GM18907 (cell line): ENCODE data around the gene TRAPPC3L.

ENCODE experiments used
- ATAC-seq: cut with Tn5 transposase; IDR thresholded peaks from one replicate; pipeline ENCODE4 v1.9.1; 2021; ENCODE audit warnings: mild to moderate bottlenecking, moderate library complexity; ENCODE audit not compliant: unreplicated experiment

The TRAPPC3L gene

GRCh38 chr6:116545651-116546050 lies at the start of gene TRAPPC3L:
Gene TRAPPC3L, minus strand, starts transcription at chr6:116545684. Its CDS starts 170 bp downstream, at chr6:116545514.
- ATAC-seq, result no peak

DNA sequence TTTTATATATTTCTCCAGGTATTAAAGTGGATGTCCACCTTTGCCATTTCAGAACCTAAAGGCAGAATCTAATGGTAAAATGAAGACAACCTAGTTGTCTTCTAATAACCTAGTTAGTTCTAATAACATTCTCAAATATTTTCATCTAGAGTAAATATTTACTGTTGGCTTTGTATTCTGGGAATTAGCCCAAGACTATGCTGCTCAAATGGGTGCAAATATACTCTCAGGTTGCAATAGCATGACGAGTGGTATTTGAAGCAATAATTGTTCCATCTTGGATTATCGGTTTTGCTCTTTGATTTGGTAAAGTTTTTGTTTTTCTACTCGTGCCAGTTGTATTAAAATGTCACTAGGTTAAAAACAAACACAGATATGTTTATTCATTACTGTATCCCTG lies 49.8 kb upstream of the TRAPPC3L start:
- no peak for ATAC-seq

DNA sequence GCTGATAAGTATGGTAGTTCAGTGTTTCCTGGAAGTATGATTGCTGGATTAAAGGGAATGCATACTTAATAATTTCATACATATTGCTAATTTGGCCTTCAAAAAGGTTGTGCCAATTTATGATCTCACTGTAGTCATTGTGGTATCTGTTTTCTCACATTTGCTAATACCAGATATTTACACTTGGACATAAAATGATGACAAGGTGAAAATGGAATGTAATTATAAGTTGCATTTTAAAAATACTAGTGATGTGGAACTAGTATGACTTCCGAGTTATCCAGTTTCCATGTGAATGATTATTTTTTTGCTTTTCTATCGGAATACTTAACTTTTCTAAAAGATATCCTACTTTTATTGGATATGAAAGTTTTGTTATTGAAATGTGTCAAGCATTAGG lies 41.3 kb upstream of the TRAPPC3L start:
- no peak for ATAC-seq

DNA sequence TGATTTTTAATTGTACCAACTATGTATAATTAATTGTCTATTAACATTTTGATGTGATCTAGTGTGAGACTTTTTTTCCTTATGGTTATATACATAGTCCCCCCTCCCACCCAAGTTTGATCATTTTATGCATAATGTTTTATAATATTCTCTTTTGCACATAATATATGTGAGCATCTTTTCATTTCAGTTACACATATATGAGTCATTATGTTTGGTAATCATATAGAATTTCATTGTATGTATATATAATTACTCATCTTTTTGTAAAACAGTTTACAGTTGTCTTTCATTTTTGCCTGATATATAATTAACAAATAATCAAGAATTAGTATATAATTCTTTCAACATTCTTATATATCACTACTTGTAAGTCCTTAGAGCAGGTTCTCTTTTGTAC lies 40.8 kb upstream of the TRAPPC3L start:
- no peak for ATAC-seq

DNA sequence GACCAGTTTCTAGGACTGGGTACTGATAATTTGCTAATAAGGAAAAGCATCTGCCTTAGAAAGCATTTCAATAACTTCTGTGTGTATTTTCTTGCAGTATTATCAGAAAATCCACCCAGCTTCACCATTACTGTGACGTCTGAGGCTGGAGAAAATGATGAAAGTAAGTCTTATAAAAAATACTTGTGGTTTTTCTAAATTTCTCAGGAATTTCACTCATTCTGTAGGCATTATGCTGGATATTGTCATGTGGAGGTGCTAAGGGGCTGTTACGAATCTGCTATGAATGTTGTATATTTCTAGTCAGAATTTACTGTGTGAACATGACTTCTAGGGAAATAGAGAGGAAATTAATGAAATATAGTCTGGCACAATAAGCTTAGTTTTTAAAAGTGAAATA lies 34.7 kb upstream of the TRAPPC3L start:
- no peak for ATAC-seq

DNA sequence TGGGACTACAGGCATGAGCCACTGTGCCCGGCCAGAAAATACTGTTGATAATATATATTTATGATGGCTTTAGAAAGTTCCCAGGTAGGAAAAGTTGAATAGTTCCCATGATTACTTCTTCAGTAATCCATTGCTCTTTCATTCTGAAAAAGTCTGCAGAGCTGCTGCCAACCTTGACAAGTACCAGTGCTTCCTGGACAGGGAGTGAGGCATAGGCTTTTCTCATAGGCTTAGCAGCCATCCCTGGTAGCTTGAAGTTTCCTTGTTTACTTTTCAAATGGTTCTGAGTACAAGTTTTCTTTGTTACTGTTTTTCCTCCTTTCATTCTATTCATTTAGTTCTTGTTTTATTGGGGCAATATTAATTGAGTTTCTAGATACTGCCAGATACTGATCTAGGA lies 33.7 kb upstream of the TRAPPC3L start:
- ATAC-seq, result no peak

DNA sequence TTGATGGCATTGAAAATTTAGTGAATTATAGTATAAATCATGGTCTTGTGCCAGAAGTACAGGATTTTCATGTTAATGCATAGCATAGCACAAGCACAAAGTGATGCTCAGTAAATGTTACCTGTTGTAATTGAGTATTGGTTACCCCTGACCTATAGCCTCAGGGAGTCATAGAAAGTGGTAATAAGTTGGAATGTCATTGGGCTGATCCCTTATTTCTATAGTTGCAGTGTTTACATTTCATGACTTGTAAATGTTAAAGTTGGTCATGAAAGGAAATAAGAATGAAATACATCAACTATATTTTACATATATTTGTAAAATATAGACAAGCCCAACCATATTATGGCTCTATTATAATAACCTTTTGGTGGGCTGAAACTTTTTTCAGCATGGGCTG lies 32.9 kb upstream of the TRAPPC3L start:
- ATAC-seq, result no peak

DNA sequence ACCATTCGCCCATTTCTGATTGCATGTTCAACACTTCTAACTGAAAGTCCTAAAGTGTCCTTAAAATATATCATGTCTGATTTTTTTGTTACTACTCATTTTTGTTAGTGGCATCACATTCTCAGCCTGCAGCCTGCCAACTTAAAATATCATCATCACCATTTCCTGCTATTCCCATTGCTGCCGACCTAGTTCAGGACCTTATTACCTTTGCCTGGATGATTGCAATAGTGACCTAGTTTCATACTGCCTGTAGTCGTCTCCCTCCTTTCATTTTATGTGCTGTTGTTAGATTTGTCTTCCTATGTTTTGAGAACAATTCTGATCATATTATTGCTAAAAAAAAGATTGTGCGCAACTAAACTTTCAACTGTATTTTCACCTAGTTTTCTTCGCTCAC lies 32.0 kb upstream of the TRAPPC3L start:
- no peak for ATAC-seq

- no peak for ATAC-seq
Observed at GRCh38 chr6:116575227-116575626, 29.7 kb upstream of the TRAPPC3L start.

- ATAC-seq, result no peak
Observed at GRCh38 chr6:116572162-116572561, 26.7 kb upstream of the TRAPPC3L start.

- ATAC-seq, result no peak
Observed at GRCh38 chr6:116571683-116572000, 26.2 kb upstream of the TRAPPC3L start.

DNA sequence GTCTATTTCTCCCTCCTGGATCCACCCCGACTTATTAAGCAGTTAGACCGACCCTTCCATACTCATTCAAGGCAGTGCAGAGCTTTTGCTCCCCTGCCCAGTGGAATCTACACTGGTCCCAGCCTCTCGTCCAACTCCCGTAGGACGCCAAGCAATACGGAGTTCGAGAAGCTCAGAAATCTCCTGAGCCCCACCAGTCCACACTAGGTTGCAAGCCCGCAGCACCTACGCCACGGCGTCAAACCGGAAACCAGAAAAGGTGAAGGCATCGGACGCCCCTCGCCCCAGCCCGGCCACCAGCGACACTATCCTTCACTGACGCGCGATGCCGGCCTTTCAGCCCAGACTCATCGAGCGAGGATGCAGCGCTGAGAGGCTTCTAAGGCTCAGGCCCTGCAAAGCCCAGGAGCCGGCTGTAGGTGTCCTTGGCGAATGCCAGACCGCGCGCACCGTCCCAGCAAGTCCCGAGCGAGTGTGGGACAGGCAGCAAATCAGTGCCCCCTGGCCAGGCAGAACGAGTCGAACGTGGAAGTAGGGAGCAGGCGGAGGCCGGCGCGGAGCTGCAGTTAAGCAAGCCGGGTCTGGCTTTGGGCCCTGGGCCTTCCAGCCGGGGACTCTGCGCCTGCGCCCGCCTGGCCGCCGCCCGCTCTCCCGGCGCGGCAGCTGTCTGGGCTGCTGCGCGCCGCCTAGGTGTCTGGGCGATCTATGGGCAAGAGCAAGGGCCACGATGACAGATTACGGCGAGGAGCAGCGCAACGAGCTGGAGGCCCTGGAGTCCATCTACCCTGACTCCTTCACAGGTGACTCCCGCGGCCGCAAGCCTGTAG lies 25.6 kb upstream of the TRAPPC3L start, which contains the start of gene RWDD1:
TSS of gene RWDD1 (plus strand) at position 649 of the 827 bp plus-strand sequence. CDS start at position 728, 79 bp downstream.
- ATAC-seq, result peak; percentile 97

DNA sequence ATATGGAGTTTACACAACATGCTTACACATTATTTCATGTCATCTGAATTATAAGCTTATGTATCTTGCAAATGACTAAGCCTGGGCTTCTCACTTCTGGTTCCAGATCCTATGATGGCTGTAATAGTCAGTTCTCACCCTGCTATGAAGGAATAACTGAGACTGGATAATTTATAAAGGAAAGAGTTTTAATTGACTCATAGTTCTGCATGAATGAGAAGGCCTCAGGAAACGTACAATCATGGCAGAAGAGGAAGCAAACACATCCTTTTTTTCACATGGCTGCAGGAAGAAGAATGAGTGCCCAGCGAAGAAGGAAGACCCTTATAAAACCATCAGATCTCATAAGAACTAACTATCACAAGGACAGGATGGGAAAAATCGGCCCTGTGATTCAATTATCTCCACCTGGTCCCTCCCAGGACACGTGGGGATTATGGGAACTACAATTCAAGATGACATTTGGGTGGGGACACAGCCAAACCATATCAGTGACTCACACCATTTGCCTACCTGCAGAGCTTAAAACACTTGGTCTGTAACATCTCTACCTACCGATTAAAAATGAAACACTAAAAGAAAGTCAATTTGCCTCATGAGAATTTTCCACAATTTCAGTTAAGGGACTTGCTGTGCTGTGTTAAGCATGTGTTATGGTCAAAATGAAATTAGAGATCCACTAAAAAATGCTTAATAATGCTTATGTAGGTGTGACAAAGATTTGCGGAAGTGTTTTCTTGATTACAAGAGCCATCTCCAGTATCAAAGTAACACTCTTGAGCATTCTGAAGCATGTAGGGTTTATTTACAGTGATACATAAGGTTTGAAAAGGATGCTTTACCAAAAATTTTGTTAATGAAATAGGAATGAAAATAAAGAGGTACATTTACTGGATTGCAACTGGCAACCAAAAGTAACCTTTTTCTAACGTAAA lies 23.6 kb upstream of the TRAPPC3L start:
- no peak for ATAC-seq

DNA sequence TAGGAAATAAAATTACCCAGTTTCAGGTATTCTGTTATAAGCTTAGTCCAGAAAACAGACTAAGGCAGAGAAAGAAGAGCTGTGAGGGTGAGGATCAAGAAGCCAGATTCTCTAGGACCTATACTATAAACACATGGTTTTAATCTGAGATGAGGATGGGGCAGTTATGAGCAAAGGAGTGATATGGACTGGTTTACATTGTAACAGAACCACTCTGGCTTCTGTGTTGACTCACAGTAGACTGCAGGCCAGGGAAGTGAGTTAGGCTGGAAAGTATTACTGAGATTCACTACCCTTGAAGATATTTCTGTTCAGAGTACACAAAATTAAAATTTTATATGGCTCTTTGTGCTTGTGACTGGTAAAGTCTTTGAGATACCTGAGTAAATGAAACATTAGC lies 22.6 kb upstream of the TRAPPC3L start:
- ATAC-seq, result no peak

DNA sequence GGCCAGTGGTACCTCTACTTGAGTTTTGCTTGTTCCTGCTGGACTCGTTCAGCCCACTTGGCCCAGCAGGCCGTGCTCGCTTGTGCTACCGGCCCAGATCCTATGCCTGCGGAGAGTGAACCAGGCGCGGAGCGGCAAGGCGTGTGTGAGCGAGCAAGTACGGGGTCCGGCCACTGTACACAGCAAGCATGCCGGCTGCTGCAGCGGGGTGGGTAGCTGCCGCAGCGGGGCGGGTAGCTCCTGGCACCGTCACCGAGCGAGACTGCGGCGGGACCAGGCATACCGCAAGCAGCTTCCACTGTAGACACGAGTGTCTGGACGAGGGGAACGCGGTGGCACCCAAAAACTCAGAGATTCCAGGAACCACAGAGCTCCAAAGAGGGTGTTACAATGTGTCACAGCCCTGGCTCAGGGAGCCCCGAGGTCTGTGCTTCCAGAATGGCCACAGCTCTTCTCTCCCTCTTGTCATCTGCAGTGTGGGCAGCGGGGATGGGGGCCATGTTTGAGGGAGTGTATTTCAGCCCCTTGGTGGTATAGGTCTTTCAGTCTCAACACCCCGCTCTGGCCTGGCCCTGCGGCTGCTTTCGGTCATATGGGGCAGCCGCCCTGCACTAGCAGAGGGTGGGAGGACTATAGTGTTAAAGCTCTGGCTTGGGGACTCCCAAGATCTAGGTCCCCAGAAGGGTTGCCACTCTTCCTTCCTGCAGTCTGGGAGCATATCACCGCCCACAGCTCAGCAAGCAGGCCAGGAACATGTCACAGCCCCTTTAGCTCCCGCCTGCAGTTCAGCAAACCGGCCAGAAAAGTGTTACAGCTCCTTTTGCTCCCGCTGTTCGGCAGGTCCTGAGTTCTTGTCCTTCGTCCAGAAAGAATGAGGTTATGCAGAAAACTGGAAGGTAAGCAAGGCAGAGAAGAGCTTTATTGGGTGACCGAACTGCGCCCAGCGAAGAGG lies 19.7 kb upstream of the TRAPPC3L start:
- ATAC-seq, result peak; percentile 46

- ATAC-seq, result no peak
Observed at GRCh38 chr6:116564311-116564710, 18.8 kb upstream of the TRAPPC3L start.

- no peak for ATAC-seq
Observed at GRCh38 chr6:116563830-116564229, 18.3 kb upstream of the TRAPPC3L start.

GRCh38 chr6:116562614-116563013 lies 17.1 kb upstream of the TRAPPC3L start:
- no peak for ATAC-seq

DNA sequence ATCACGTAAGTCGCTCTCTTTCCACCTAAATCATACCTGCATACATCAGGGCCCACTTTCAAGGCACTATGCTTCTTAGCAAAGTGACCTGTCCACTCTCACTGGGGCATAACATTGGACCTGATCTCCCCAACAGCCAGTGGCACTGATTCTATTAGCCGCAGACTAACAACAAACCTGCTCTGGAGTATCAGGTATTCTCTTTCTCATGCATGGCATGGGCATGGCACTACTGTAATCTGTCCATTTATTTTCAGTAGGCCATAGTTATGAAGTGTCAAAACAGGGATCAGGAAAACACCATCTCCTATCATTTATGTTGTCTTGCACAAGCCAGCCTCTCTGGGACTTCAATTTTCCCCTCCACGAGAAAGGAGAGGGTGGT lies 16.5 kb upstream of the TRAPPC3L start:
- ATAC-seq, result no peak

GRCh38 chr6:116561377-116562018 lies 16.0 kb upstream of the TRAPPC3L start:
- ATAC-seq, result peak; percentile 64
